Ammon's horn (tissue), 1 donor: ENCODE data around the gene NRARP.

Experiments
- DNase-seq: peaks from one replicate; pipeline ENCODE4 v3.0.0-alpha.2; 2016; ENCODE audit warnings: low spot score

Gene NRARP

DNA sequence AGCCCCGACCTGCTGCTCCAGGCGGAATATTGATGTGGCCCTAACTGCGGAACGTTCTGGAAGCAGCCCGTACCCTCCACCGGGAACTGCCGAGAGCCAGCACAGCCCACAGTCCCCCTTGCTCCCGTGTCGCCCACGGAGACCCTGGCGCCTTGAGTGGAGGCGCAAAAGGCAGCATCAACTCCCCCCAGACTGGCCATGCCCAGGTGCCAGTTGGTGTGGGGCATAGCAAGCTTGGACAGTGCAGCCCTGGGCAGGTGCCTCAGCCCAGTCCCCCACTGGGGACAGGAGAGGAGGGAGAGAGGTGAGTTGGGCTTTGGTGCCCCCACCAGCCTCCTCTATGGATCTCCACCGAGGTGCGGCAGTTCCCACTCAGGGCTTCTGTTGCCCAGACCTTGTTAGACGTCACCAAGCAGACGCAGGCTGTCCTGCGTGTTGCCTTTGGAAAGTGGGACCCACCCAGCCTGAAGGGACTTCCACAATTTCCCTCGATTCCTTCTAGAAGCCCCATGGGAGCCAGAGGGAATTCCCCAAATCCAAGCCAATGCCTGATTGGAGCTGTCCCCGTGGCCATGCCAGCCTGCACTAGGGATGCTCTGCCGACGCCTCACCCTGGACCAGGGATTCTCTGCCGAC, 19.8 kb upstream of the NRARP start:
- no peak for DNase-seq

DNA sequence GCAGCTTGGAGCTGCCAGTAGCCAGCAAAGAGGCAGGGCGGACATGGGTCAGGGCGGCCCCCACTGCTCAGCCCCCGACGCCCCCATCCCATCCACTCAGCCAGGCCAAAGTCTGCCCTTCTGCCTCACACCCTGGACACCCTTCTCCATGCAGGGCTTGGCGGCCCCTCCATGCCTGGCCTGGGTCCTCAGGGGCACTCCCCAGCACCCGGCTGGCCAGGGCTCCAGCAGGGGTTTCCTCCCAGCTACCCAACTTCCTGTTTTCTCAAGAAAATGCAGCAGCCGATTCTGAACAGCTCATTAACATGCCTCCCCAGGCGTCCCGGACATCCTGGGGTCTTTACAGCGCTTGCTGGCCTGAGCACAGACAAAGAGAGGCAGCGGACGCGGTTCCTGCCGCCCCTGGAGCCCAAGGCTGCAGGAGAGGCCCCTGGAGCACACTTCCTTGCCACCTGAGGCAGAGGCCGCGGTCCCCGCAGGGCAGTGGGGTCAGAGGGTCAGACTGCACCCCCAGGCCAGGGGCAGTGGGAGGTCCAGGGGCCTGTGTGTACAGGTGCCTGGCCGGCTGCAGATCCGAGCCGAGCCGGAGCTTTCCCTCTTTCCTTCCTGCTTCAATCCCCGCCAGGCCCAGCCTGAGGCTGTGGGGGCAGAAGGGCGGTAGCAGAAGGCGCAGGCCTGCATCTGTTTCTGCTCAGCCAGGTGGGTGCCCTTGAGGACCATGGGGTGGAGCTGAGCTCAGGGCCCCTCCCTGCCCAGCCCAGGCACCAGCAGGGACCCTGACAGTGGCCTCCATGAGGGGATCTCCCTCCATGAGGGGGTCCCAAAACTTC, 18.7 kb upstream of the NRARP start:
- DNase-seq: peak; percentile 1

DNA sequence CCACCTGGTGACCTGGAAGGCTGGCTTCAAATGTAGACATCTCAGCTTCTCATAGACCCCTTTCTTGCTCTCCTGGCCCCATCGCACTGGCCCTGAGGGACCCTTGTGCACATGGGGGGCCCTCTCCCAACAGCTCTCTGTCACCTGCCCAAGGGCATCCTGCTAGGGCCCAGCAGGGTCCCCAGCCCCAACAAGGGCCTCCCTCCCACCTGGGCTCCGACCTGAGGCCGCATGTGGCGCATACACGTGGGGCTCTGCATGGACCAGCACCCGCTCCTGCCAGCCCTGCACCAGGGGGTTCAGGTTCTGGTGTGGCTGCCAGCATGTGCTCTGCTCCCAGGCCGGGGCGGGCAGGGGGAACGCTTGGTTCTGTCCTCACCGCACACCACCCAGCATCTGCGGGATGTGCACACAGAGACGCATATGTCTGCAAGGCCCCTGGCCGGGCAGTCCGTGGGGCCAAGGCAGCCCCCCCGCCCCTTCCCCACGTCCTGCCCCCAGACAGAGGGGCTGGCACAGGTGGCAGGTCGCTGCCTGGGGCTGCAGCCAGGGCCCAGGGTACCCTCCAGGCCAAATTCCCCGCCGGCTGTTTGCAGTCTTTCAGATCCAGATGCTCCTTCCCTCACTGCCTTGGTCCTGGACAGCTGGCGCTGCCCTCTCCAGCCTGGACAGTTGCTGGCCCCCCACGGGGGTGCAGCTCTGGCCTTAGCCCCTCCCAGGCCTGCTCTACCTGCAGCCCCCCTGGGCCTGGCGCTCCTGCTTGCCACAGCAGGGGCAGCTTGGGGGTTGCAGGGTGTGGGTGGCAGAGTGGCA, 17.9 kb upstream of the NRARP start:
- no peak for DNase-seq

DNA sequence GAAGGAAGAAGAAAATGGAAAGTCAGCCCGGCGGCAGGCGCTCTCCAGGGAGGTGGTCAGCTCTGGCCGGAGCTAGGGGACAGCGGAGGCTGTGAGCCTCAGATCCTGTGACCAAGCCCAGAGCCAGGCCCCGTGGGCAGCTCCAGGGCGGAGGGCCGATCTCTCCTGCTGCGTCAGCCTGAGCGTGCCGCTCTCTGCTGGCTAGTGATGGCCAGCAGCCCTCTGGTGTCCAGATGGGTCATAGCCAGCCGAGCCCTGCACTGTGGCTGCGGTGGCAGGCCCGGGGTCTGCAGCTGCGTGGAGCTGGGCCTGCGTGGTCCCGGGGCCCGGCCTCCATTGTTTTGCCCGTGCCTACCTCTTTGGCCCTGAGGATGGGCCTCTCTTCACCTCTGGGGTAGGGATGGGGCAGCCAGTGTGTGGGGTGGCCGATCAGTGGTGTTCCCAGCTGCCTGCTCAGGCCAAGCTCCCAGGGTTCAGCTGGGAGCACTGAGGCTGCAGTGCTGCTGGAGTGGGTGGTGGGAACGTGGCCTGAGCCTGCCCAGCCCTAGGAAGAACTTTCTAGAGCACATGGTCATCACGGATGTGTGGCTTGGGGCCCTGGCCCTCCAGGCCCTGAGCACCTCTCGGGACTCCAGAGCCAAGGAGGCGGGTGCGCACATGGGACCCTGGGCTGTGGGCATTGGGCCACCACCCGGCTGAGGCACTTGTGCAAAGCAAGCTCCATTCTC, 17.1 kb upstream of the NRARP start:
- peak; percentile 62 for DNase-seq

GRCh38 chr9:137318602-137319001, 16.5 kb upstream of the NRARP start:
- no peak for DNase-seq

- no peak for DNase-seq
Measured at GRCh38 chr9:137317718-137318511, 15.8 kb upstream of the NRARP start.

GRCh38 chr9:137317021-137317717, 15.1 kb upstream of the NRARP start:
- no peak for DNase-seq

DNA sequence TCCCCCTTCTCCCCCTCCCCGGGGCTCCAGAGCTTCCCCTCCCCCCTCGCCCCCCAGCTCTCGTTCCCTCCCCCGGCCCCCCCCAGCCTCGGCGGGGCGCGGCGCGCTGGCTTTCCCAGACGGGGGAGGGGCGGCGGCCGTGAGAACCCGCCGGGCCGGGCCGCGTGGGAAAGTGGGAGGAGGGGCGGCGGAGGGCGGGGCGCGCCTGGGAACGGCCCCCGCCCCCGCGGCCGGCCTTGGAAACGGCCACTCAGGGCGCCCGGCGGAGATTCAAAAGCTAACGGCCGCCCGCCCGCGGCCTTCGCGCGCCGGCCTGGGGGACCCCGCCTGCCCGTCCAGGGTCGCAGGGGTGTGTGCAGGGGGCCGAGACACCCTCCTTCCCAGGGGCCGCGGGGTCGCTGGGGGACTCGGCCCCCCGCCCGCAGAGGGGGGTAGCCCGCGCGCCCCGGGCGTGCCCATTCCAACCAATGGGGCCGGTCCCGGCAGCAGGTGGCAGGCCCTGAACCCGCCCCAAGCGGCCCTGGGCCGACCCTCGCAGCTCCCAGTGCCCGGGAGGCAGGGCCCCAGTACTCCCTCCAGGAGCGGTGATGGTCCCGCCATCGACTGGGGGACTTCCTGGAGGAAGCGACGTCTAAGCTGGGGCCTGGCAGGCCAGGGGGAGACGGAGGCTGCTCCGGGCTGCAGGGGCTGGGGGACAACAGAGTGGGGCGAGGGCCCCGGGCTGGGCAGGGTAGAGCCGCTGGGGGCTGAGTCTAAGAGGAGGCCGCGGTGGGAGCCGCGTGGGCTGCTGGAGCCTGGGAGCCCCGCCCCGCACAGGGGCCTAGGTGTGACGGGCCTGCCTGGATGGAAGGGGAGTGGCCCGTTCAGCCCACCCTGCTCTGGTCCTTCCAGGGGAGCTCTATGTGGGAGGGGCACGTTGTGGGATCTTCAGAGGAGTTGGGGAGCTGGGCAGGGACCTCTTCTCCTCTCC, 14.2 kb upstream of the NRARP start:
- no peak for DNase-seq

- DNase-seq: no peak
Measured at GRCh38 chr9:137315581-137316011, 13.5 kb upstream of the NRARP start.

DNA sequence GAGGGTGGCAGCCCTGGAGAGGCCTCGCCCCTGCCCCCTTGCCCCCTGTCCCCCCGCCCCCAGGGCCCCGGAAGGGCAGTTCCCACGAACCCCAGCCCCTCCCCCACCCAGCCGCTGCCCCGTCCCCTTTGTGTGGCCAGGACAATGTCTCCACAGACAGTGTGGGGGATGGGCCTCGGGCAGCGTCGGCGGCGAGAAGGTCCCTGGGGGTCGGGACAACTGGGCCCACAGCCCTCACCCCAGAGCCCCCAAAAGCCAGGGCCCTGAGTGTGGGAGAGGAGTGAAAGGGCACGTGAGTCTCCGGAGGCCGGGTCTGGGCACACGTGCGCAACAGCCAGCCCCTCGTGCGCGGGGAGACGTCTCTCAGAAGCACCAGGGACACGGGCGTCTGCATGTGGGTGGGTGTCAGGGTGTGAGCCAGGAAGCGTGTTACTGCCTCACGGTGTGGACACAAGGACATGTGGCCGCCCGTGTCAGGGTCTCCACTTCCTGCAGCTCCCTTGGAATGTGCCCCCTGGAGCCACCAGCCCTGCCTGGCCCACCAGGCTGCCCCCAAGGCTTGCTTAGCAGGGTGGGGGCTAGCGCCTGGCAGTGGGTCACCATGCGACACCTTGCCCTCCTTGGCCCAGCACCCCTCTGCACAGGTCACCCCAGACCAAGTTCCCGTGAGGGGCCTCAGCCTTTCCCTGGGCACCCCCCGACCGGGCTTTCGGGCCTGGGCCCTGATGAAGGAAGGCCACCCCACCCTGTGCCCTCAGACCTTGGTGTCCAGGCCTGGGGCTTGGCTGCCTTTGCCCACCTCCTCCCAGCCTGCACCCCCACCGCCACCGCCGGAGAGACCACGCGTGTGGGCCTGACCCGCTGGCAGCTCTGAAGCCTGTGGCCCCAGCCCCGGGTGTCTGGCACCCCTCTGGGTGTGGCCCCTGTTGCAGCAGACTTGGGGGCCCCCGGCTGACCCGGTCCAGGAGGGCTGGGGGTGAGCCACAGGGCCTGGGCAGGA, 12.8 kb upstream of the NRARP start:
- no peak for DNase-seq

GRCh38 chr9:137313956-137314560, 12.0 kb upstream of the NRARP start:
- no peak for DNase-seq

- no peak for DNase-seq
Measured at GRCh38 chr9:137313326-137313936, 11.4 kb upstream of the NRARP start.

DNA sequence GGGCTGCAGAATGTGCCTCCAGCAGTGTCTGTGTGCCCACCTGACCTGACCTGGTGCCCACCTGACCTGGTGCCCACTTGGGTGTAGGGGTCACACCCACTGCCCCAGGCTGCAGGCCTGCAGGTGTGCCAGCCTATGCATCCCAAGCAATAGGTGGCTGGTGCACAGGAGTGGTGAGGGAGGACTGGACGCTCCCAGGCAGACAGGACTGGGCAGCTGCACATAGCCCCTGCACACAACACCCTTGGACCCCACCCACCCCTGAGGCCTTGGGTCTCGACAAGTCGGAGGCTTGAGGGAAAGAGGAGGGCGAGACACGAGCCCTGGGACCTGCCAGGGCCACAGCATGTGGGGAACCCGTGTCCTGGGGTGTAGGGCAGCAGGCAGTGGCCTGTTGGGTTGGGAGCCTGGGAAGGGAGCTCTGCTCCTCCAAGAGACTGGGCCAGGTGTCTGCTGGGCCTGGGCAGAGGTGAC, 10.8 kb upstream of the NRARP start:
- DNase-seq: no peak

- no peak for DNase-seq
Measured at GRCh38 chr9:137311986-137312851, 10.1 kb upstream of the NRARP start.

DNA sequence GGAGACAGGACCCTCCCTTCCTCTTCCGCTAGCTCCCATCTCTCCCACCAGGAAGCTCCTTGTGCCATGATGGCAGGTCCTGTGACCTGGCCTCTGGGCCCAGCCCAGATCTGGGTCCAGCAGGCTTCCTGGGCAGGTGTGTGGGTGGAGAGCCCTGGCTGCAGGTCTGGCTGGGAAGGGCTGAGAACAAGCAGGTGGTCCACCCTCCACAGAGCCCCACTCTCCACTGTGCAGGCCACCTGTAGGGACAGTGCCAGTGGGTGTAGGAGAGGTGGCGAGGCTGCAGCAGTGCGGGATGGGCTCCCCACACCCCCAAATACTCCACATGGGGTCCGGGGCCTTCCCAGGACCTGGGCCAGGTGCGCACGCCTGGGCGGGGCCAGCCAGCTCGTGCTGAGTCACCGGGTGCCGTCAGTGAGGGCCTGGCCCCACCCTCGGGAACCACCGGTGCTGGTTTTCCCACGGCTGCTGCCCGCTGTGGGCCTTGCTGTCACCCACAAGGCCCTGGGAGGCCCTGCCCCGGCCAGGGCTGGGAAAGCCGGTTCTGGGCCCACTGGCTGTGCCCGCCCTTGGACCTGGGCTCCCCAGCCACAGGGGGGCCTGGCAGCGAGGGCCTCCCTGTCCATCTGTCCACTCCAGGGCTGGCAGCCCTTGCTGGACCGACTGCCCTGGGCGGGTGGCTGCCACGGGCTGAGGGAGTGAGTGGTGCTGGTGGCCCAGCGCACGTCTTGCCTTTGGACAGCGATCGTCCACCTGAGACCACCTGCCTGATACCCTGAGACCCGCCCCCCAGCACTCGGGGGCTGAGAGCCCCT, 9.3 kb upstream of the NRARP start:
- no peak for DNase-seq
